ENCODE results near the gene C1orf21. TPM values are rescaled to one million over a fixed set of nuclear protein-coding genes. Genes with fewer than 3 reads are reported as not detected.

C1orf21 gene
- total RNA-seq, 1 donor from 2014 or later: 0.09 TPM

DNA sequence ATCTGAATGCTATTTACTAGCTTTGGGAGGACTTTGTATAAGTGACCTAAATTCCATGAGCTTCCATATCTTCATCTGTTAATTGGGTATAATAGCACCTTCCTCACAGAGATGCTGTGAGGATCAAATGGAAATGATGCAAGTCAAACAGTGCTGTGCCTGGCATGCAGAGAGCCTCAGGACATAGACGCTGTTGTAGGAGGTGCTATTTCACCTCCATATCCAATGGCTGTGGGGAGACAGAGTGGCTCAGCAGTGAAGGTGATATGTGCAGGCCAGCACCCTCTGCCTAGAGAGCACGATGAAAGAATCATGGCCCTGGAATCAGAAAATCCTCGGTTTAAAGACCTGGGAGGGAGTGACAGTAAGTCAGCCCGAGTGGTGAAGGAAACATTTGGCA is 16.0 kb upstream of the C1orf21 start:
- no peaks in the 10 kb centered on the region for H3K36me3 Mint-ChIP-seq (ENCODE audit: low read depth)
- intact Hi-C loops (cut with micrococcal nuclease): no loop called here

DNA sequence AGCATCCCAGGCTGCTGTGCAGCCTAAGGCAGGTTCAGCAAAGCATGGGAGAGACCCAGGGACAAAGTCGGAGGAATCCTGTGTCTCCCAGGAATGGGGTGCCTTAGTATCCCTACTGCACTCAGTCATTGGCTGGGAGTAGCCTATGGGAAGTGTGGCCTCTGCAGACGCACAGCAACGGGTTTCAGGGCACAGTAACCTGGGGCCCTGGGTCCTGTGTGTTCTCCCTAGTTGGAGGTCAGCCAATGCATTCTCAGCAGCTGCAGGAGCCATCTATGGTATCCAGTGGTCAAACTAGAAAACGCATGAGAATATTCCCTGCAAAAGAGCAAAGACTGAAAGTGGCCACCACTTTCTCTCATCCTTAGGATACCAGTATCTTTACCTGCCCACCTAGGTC is 13.7 kb upstream of the C1orf21 start:
- Mint-ChIP-seq H3K4me3 (no peak overlapping the region), H3K27me3 (no peaks in the 10 kb centered on the region), H3K4me1 (no peaks in the 10 kb centered on the region), H3K36me3 (ENCODE audit: low read depth) (no peaks in the 10 kb centered on the region), H3K27ac (no peak overlapping the region), H3K9me3 (no peaks in the 10 kb centered on the region)
- intact Hi-C loops (cut with micrococcal nuclease): no loop called here
- no peak for ATAC-seq (ENCODE audit: low read depth)
- ChIA-PET CTCF (no interaction called here), POLR2A (no interaction called here)
- TF ChIP-seq, protein P1, sequence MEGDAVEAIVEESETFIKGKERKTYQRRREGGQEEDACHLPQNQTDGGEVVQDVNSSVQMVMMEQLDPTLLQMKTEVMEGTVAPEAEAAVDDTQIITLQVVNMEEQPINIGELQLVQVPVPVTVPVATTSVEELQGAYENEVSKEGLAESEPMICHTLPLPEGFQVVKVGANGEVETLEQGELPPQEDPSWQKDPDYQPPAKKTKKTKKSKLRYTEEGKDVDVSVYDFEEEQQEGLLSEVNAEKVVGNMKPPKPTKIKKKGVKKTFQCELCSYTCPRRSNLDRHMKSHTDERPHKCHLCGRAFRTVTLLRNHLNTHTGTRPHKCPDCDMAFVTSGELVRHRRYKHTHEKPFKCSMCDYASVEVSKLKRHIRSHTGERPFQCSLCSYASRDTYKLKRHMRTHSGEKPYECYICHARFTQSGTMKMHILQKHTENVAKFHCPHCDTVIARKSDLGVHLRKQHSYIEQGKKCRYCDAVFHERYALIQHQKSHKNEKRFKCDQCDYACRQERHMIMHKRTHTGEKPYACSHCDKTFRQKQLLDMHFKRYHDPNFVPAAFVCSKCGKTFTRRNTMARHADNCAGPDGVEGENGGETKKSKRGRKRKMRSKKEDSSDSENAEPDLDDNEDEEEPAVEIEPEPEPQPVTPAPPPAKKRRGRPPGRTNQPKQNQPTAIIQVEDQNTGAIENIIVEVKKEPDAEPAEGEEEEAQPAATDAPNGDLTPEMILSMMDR (IDR thresholded peaks at IDR 0.05): no peak
- no peak for DNase-seq

More for the DNA sequence above, 16.0 kb upstream of the C1orf21 start:
- no peaks in the 10 kb centered on the region for H3K4me1 Mint-ChIP-seq
- no peak for ATAC-seq (ENCODE audit: low read depth)
- DNase-seq: no peak
- ChIA-PET POLR2A (no interaction called here), CTCF (no interaction called here)
- H3K27me3 Mint-ChIP-seq: no peaks in the 10 kb centered on the region
- TF ChIP-seq, protein P1 (IDR thresholded peaks at IDR 0.05): no peak
- H3K27ac Mint-ChIP-seq: no peak overlapping the region
- no peak overlapping the region for H3K4me3 Mint-ChIP-seq
- H3K9me3 Mint-ChIP-seq: no peaks in the 10 kb centered on the region

DNA sequence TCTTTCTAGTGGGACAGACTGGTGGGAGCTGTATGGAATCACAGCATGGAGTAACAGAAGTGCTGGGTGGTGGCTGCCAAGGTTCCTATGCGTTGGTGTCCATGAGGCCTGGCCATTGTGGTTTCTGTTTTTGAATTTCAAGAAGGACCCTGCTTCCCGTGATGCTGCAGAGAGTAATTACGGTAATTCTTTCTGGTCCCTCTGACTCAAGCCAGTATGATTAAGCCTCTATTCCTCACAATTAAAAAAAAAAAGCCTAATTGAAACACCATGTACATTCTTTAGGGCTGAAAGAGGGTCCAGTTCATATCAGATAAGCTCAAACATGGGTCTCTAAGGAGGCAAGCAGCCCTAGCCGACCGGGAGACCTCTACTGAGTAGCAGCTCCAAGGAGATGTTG is 10.5 kb upstream of the C1orf21 start:
- POLR2A ChIA-PET: no interaction called here
- Mint-ChIP-seq H3K36me3 (ENCODE audit: low read depth) (no peaks in the 10 kb centered on the region), H3K27me3 (peaks cover 9% of the 10 kb centered on the region), H3K9me3 (no peaks in the 10 kb centered on the region), H3K4me3 (no peak overlapping the region), H3K27ac (no peak overlapping the region), H3K4me1 (no peaks in the 10 kb centered on the region)
- ATAC-seq (ENCODE audit: low read depth) (no peak), DNase-seq (no peak)
- CTCF ChIA-PET: no interaction called here
- intact Hi-C loops (cut with micrococcal nuclease): no loop called here
- TF ChIP-seq, protein P1 (IDR thresholded peaks at IDR 0.05): no peak

DNA sequence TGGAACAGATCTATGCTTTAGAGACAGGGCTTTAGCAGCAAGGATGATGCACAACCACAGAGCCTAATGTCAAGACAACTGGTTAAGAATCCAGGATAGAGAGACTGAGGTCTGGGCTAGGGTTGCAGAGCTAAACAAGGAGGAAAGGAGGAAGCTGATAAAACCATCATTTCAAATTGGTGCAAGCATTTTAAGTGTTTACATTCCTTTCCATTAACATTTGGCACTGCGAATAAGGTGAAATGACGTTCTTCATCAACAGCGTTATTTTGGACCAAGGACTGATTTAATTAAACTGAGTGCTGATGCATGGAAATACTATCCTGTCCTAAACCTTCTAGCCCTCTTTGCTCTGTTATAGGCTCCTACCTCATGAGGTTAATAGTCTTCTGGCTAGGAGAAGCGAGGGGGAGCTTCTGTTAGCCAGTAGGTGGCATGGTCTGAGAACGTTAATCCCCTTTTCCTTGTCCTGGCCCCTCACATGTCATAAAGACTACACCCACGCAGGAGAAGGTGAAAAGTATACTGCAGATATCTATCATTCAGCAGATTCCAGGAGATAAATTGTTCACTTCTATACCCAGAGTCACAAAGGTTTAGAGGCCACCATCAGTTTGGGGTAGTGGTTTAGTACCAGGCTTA is 7.6 kb upstream of the C1orf21 start:
- no peak overlapping the region for H3K27ac Mint-ChIP-seq
- H3K4me1 Mint-ChIP-seq: no peaks in the 10 kb centered on the region
- CTCF ChIA-PET: no interaction called here
- DNase-seq (no peak), ATAC-seq (ENCODE audit: low read depth) (no peak)
- TF ChIP-seq, protein P1 (IDR thresholded peaks at IDR 0.05): no peak
- H3K9me3 Mint-ChIP-seq: no peaks in the 10 kb centered on the region
- POLR2A ChIA-PET: no interaction called here
- peaks cover 25% of the 10 kb centered on the region for H3K27me3 Mint-ChIP-seq
- H3K4me3 Mint-ChIP-seq: no peak overlapping the region
- intact Hi-C loops (cut with micrococcal nuclease): no loop called here
- H3K36me3 Mint-ChIP-seq (ENCODE audit: low read depth): no peaks in the 10 kb centered on the region

DNA sequence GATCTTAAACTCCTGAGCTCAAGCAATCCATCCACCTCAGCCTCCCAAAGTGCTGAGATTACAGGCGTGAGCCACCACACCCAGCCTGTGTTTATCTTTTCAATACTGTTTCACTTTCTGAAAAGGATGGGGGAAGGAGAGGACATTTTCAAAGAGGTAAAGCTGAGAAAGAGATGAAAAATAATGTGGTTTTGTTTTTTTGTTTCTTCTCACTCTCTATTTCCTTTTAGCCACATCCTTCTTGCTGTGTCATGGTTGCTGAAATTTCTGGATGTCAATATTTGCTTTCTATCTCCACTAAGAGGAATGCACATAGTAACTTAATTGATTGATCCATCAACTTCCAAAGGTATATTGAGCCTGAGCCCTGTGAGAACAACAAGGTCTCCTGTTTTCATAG is 6.4 kb upstream of the C1orf21 start:
- TF ChIP-seq, protein P1 (IDR thresholded peaks at IDR 0.05): no peak
- DNase-seq: no peak
- Mint-ChIP-seq H3K4me3 (no peak overlapping the region), H3K36me3 (ENCODE audit: low read depth) (no peaks in the 10 kb centered on the region), H3K9me3 (no peaks in the 10 kb centered on the region), H3K4me1 (peaks cover 3% of the 10 kb centered on the region), H3K27ac (no peak overlapping the region), H3K27me3 (peaks cover 28% of the 10 kb centered on the region)
- intact Hi-C loops (cut with micrococcal nuclease): no loop called here
- no peak for ATAC-seq (ENCODE audit: low read depth)
- ChIA-PET CTCF (no interaction called here), POLR2A (no interaction called here)
